ENCODE data around the gene SERGEF.

DNA sequence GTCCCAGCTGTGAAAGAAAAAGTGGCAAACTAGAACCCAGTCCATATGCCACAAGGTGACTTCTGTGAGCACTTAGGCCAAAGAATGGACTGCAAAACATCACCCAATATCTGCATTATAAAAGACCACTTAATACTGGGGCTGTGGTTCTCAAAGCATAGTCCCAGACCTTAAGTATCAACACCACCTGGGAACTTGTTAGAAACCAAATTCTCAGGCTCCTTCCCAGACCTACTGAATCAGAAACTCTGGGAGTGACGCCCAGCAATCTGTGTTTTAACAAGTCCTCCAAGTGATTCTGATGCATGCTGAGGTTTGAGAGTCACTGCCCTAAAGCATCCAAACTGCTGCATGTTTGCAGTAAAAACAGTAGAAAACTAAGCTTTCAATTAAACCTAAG, 81.3 kb downstream of the SERGEF start:
- TF ChIP-seq, protein P1, sequence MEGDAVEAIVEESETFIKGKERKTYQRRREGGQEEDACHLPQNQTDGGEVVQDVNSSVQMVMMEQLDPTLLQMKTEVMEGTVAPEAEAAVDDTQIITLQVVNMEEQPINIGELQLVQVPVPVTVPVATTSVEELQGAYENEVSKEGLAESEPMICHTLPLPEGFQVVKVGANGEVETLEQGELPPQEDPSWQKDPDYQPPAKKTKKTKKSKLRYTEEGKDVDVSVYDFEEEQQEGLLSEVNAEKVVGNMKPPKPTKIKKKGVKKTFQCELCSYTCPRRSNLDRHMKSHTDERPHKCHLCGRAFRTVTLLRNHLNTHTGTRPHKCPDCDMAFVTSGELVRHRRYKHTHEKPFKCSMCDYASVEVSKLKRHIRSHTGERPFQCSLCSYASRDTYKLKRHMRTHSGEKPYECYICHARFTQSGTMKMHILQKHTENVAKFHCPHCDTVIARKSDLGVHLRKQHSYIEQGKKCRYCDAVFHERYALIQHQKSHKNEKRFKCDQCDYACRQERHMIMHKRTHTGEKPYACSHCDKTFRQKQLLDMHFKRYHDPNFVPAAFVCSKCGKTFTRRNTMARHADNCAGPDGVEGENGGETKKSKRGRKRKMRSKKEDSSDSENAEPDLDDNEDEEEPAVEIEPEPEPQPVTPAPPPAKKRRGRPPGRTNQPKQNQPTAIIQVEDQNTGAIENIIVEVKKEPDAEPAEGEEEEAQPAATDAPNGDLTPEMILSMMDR (IDR thresholded peaks at IDR 0.05): no peak
- no peak for TF ChIP-seq POLR2AphosphoS5 (IDR thresholded peaks at IDR 0.05)
- TF ChIP-seq EP300 (IDR thresholded peaks at IDR 0.05): no peak
- no peak for TF ChIP-seq POLR2A (IDR thresholded peaks at IDR 0.05; ENCODE audit: low read depth)

Data from esophagus muscularis mucosa (tissue), 4 donors.